Measurements from ENCODE around the gene PASK. TPM values are rescaled to one million over a fixed set of nuclear protein-coding genes. Genes with fewer than 3 reads are reported as not detected.

The PASK gene
- total RNA-seq, 1 experiment from 2014 or later: 5.8 TPM

GRCh38 chr2:241148239-241148638 lies 1.0 kb downstream of the PASK start:
- no peak for DNase-seq (ENCODE audit: low read depth)

GRCh38 chr2:241147336-241147735 lies 1.9 kb downstream of the PASK start:
- no peak for DNase-seq (ENCODE audit: low read depth)

- no peak for DNase-seq (ENCODE audit: low read depth)
These were observed 3.0 kb downstream of the PASK start for GRCh38 chr2:241146286-241146685.

GRCh38 chr2:241142593-241142992 lies 6.7 kb downstream of the PASK start:
- no peak for DNase-seq (ENCODE audit: low read depth)

- no peak for DNase-seq (ENCODE audit: low read depth)
These were observed 7.2 kb downstream of the PASK start for GRCh38 chr2:241142063-241142462.

GRCh38 chr2:241141214-241141770 lies 8.0 kb downstream of the PASK start:
- DNase-seq (ENCODE audit: low read depth): no peak

GRCh38 chr2:241140445-241140840 lies 8.8 kb downstream of the PASK start:
- no peak for DNase-seq (ENCODE audit: low read depth)

- no peak for DNase-seq (ENCODE audit: low read depth)
These were observed 9.5 kb downstream of the PASK start for GRCh38 chr2:241139531-241140444.

- DNase-seq (ENCODE audit: low read depth): no peak
These were observed 10.8 kb downstream of the PASK start for GRCh38 chr2:241138471-241138870.

- DNase-seq (ENCODE audit: low read depth): no peak
These were observed 11.7 kb downstream of the PASK start for GRCh38 chr2:241137276-241138190.

GRCh38 chr2:241136661-241137260 lies 12.5 kb downstream of the PASK start:
- DNase-seq (ENCODE audit: low read depth): no peak

GRCh38 chr2:241136191-241136590 lies 13.1 kb downstream of the PASK start:
- DNase-seq (ENCODE audit: low read depth): no peak

- no peak for DNase-seq (ENCODE audit: low read depth)
These were observed 13.5 kb downstream of the PASK start for GRCh38 chr2:241135737-241136136.

GRCh38 chr2:241134711-241135110 lies 14.6 kb downstream of the PASK start:
- no peak for DNase-seq (ENCODE audit: low read depth)

- no peak for DNase-seq (ENCODE audit: low read depth)
These were observed 15.8 kb downstream of the PASK start for GRCh38 chr2:241133436-241133820.

GRCh38 chr2:241132538-241133435 lies 16.5 kb downstream of the PASK start:
- no peak for DNase-seq (ENCODE audit: low read depth)

- DNase-seq (ENCODE audit: low read depth): no peak
These were observed 17.7 kb downstream of the PASK start for GRCh38 chr2:241131531-241131930.

GRCh38 chr2:241130316-241130715 lies 19.0 kb downstream of the PASK start:
- no peak for DNase-seq (ENCODE audit: low read depth)

- DNase-seq (ENCODE audit: low read depth): no peak
These were observed 20.0 kb downstream of the PASK start for GRCh38 chr2:241129086-241129871.

- no peak for DNase-seq (ENCODE audit: low read depth)
These were observed 21.0 kb downstream of the PASK start for GRCh38 chr2:241128266-241128665.

Measured in M059J (cell line).